Measurements from ENCODE around the gene PLBD2.

Gene PLBD2

DNA sequence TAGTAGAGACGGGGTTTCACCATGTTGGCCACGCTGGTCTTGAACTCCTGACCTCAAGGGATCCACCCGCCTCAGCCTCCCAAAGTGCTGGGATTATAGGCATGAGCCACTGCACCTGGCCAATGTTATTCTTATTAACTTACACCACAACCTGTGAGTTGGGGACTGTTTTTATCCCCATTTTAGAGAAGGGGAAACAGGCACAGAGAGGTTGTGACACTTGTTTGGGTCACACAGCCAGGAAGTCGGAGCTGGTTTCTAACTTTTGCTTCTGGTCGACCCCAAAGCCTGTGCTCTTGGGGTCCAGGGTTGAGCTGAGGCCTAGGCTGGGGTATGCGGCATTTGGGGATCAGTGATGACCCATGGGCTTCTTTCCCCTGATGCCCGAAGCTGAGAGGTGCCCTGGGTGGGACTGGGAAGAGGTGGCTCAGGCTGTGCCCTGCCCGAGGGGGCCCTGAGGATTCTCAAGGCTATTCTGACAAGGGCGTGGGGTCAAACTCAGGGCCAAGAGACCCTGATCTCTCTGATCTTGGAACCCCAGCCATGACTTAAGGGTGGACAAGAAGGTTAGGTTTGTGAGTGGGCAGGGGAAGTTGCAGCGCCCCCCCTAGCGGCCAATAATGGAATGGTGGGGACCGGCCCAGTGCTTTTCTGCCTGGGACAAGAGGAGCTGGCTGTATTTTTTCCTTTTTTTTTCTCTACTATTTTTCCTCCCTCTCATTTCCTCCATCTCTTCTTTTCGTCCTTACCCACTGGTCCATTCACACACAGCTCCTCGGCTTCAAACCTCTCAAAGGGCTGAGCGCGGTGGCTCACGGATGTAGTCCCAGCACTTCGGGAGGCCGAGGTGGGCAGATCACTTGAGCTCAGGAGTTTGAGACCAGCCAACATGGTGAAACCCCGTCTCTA, 66.8 kb downstream of the PLBD2 start:
- TF ChIP-seq, protein P1, sequence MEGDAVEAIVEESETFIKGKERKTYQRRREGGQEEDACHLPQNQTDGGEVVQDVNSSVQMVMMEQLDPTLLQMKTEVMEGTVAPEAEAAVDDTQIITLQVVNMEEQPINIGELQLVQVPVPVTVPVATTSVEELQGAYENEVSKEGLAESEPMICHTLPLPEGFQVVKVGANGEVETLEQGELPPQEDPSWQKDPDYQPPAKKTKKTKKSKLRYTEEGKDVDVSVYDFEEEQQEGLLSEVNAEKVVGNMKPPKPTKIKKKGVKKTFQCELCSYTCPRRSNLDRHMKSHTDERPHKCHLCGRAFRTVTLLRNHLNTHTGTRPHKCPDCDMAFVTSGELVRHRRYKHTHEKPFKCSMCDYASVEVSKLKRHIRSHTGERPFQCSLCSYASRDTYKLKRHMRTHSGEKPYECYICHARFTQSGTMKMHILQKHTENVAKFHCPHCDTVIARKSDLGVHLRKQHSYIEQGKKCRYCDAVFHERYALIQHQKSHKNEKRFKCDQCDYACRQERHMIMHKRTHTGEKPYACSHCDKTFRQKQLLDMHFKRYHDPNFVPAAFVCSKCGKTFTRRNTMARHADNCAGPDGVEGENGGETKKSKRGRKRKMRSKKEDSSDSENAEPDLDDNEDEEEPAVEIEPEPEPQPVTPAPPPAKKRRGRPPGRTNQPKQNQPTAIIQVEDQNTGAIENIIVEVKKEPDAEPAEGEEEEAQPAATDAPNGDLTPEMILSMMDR (IDR thresholded peaks at IDR 0.05) = peak; percentile 93
- peaks cover 45% of the 10 kb centered on the region for H3K27me3 Mint-ChIP-seq (ENCODE audit: low read depth, poor library complexity)
- no peaks in the 10 kb centered on the region for H3K36me3 Mint-ChIP-seq (ENCODE audit: low read depth)
- peak; percentile 77 for DNase-seq
- peaks cover 11% of the 10 kb centered on the region for H3K4me1 Mint-ChIP-seq
- H3K4me3 Mint-ChIP-seq = peak overlapping the region; percentile 47
- no peaks in the 10 kb centered on the region for H3K9me3 Mint-ChIP-seq
- no peak overlapping the region for H3K27ac Mint-ChIP-seq

DNA sequence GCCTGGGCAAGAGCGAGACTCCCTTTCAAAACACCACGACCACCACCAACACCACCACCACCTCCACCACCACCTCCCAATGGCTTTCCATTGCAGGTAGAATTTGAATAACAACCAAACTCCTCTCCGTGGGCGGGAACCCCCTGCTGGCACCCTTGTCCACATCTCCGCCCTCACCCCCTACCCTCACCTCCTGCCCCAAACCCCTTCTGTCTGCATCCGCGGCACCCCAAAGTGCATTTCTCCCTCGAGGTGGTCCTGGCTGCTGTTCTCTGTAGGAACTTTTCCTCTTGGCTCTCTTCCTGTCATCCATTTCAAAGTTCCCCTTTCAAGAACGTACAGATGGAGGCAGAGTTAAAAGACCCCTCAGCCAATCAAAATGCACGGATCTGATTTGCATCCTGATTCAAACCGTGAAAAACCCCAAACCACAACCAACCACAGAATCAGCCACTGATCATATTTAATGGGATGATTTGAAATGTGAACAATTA, 67.6 kb downstream of the PLBD2 start:
- no peak for DNase-seq
- TF ChIP-seq, protein P1 (IDR thresholded peaks at IDR 0.05) = no peak
- Mint-ChIP-seq H3K27ac (no peak overlapping the region), H3K4me1 (peaks cover 11% of the 10 kb centered on the region), H3K36me3 (ENCODE audit: low read depth) (no peaks in the 10 kb centered on the region), H3K4me3 (peak overlapping the region; percentile 35), H3K9me3 (no peaks in the 10 kb centered on the region), H3K27me3 (ENCODE audit: low read depth, poor library complexity) (peaks cover 52% of the 10 kb centered on the region)

DNA sequence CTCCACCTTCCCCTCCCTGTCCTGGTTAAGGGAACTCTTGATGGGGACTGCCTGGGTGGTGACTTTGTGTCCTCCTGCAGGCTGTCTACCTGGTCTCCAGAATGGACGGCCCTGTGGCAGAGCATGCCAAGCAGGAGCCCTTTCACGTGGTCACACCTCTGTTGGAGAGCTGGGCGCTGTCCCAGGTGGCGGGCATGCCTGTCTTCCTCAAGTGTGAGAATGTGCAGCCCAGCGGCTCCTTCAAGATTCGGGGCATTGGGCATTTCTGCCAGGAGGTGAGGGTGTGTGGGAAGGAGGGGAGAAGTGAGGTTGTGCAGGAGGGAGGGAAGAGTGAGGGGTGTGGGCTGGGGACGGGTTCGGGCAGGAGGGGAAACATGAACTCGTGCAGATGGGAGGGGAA, 69.5 kb downstream of the PLBD2 start:
- TF ChIP-seq, protein P1 (IDR thresholded peaks at IDR 0.05) = no peak
- Mint-ChIP-seq H3K4me3 (no peak overlapping the region), H3K4me1 (no peaks in the 10 kb centered on the region), H3K9me3 (no peaks in the 10 kb centered on the region), H3K27ac (no peak overlapping the region), H3K27me3 (ENCODE audit: low read depth, poor library complexity) (peaks cover 52% of the 10 kb centered on the region), H3K36me3 (ENCODE audit: low read depth) (no peaks in the 10 kb centered on the region)
- DNase-seq = no peak

DNA sequence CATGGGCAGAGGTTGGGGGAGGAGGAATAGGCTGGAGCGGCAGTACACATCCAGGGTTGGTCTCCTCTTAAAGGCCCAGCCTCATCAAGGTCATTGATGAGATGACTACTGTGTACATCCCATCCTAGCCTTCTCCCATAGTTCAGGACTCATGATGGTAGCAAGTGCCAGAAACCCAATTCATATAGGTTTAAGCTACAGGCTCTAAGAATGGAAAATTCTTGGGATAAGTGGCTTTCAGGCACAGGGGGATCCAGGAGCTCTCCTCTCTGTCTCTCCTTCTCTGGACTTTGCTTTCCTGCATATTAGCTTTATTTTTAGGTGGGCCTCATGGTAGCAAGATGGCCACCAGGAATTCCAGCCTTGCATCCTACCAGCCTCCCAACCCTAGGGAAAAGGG, 70.1 kb downstream of the PLBD2 start:
- no peaks in the 10 kb centered on the region for H3K4me1 Mint-ChIP-seq
- no peak overlapping the region for H3K4me3 Mint-ChIP-seq
- H3K36me3 Mint-ChIP-seq (ENCODE audit: low read depth) = no peaks in the 10 kb centered on the region
- H3K27me3 Mint-ChIP-seq (ENCODE audit: low read depth, poor library complexity) = peaks cover 50% of the 10 kb centered on the region
- TF ChIP-seq, protein P1 (IDR thresholded peaks at IDR 0.05) = no peak
- no peaks in the 10 kb centered on the region for H3K9me3 Mint-ChIP-seq
- no peak overlapping the region for H3K27ac Mint-ChIP-seq
- no peak for DNase-seq

DNA sequence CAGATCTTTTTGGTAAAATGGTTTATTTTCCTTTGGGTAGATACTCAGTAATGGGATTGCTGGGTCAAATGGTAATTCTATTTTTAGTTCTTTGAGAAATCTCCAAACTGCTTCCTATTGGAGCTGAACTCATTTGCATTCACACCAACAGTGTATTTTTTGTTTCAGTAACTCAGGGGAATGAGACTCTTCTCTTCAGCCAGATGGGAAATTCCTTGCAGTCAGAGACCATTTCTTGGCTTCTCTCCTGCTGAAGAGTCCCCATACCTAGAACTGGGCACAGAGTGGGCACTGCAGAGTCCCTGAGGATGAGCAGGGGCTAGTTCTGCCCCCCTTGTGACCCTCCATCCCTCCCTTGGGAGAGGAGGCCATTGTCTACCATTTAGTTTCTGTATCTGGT, 74.6 kb downstream of the PLBD2 start:
- H3K27ac Mint-ChIP-seq = no peak overlapping the region
- H3K4me3 Mint-ChIP-seq = no peak overlapping the region
- H3K9me3 Mint-ChIP-seq = no peaks in the 10 kb centered on the region
- no peak for DNase-seq
- peaks cover 25% of the 10 kb centered on the region for H3K27me3 Mint-ChIP-seq (ENCODE audit: low read depth, poor library complexity)
- H3K36me3 Mint-ChIP-seq (ENCODE audit: low read depth) = no peaks in the 10 kb centered on the region
- TF ChIP-seq, protein P1 (IDR thresholded peaks at IDR 0.05) = no peak
- no peaks in the 10 kb centered on the region for H3K4me1 Mint-ChIP-seq

DNA sequence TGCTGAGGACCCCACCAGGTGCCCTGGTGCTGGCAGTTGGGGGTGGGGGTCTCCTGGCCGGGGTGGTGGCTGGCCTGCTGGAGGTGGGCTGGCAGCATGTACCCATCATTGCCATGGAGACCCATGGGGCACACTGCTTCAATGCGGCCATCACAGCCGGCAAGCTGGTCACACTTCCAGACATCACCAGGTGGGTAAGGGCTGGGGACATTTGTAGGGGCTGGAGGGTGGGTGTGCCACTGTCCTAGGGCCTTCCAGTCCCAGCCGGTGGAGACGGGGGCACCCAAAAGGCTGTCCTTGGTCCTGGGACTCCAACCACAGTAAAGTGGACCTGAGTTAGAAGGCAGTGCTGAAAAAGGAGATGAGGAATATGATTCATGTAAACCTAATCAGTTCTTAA, 77.0 kb downstream of the PLBD2 start:
- Mint-ChIP-seq H3K4me3 (no peak overlapping the region), H3K27ac (no peak overlapping the region), H3K4me1 (peaks cover 5% of the 10 kb centered on the region), H3K27me3 (ENCODE audit: low read depth, poor library complexity) (peaks cover 8% of the 10 kb centered on the region), H3K36me3 (ENCODE audit: low read depth) (no peaks in the 10 kb centered on the region), H3K9me3 (no peaks in the 10 kb centered on the region)
- no peak for DNase-seq
- TF ChIP-seq, protein P1 (IDR thresholded peaks at IDR 0.05) = no peak

Data from nephron progenitor cell (in vitro differentiated cells).